DND-41 (cell line): Measurements from ENCODE around the gene ZNF23.

Source experiments
- ATAC-seq: fragments of 200-7000 bp; cut with Tn5 transposase; 3 replicates; pipeline ENCODE4 v1.9.1; 2021; ENCODE audit warnings: low read depth; ENCODE audit not compliant: insufficient read depth
- DNase-seq: peaks from one replicate; pipeline ENCODE4 v3.0.0-alpha.2; 2020
- H2AFZ ChIP-seq: 2 replicates; pipeline ENCODE4 v1.6.0; 2012; ENCODE audit warnings: low read depth, low read length
- H3K27ac ChIP-seq: 2 replicates; pipeline ENCODE4 v1.5.1; 2012; ENCODE audit warnings: low read length, inconsistent platforms
- H3K27me3 ChIP-seq: fragments of 200-600 bp; sonication (generic); 2 replicates; pipeline ENCODE4 v1.6.0; 2012; ENCODE audit warnings: low read length, mild to moderate bottlenecking, inconsistent platforms; ENCODE audit not compliant: insufficient read depth, poor library complexity
- H3K36me3 ChIP-seq: 2 replicates; pipeline ENCODE4 v1.5.1; 2012; ENCODE audit warnings: low read length, inconsistent platforms; ENCODE audit not compliant: insufficient read depth
- H3K4me1 ChIP-seq: 2 replicates; pipeline ENCODE4 v1.5.1; 2012; ENCODE audit warnings: mild to moderate bottlenecking, low read length; ENCODE audit not compliant: insufficient read depth
- H3K4me2 ChIP-seq: 2 replicates; pipeline ENCODE4 v1.6.0; 2012; ENCODE audit warnings: mild to moderate bottlenecking, moderate library complexity, low read length, inconsistent platforms; ENCODE audit not compliant: insufficient read depth
- H3K4me3 ChIP-seq, 2 experiments: fragments of 200-600 bp in 1 of 2; shearing (Covaris generic) in 1 of 2; 2 replicates each; pipeline ENCODE4 v1.5.1; 2012 to 2016; ENCODE audit warnings: inconsistent platforms in 2 of 2, low read length in 2 of 2, mild to moderate bottlenecking in 2 of 2, low read depth in 1 of 2, moderate library complexity in 1 of 2
- H3K79me2 ChIP-seq: 2 replicates; pipeline ENCODE4 v1.6.0; 2012; ENCODE audit warnings: low read length, inconsistent platforms; ENCODE audit not compliant: insufficient read depth
- H3K9ac ChIP-seq: 2 replicates; pipeline ENCODE4 v1.6.0; 2012; ENCODE audit warnings: low read depth, mild to moderate bottlenecking, inconsistent platforms, low read length, moderate library complexity
- H3K9me3 ChIP-seq: 2 replicates; pipeline ENCODE4 v1.5.1; 2012; ENCODE audit warnings: low read length, moderate library complexity, mild to moderate bottlenecking, inconsistent platforms; ENCODE audit not compliant: insufficient read depth, severe bottlenecking
- H4K20me1 ChIP-seq: 2 replicates; pipeline ENCODE4 v1.6.0; 2012; ENCODE audit warnings: low read length; ENCODE audit not compliant: insufficient read depth
- CTCF ChIP-seq: IDR thresholded peaks from 2 replicates; pipeline ENCODE4 v1.5.1; 2012; ENCODE audit warnings: borderline replicate concordance, low read length, moderate library complexity, mild to moderate bottlenecking; ENCODE audit not compliant: poor library complexity, severe bottlenecking; ENCODE audit errors: extremely low read depth
- EZH2 ChIP-seq: IDR thresholded peaks from 3 replicates; pipeline ENCODE4 v1.6.1; 2012; ENCODE audit warnings: borderline replicate concordance, low read depth, mild to moderate bottlenecking, moderate library complexity, low read length, inconsistent platforms; ENCODE audit not compliant: severe bottlenecking

The ZNF23 gene

GRCh38 chr16:71440669-71441347 is 21.2 kb downstream of the ZNF23 start:
- Histone ChIP-seq H3K4me1 (no peaks in the 10 kb centered on the region), H4K20me1 (no peaks in the 10 kb centered on the region), H3K27ac (no peak overlapping the region), H3K4me3 (no peak overlapping the region), H3K9ac (no peak overlapping the region), H2AFZ (no peak overlapping the region), H3K36me3 (no peaks in the 10 kb centered on the region), H3K4me2 (no peak overlapping the region), H3K27me3 (no peaks in the 10 kb centered on the region), H3K9me3 (no peaks in the 10 kb centered on the region), H3K79me2 (no peaks in the 10 kb centered on the region)
- DNase-seq (no peak), ATAC-seq (no peak)
- TF ChIP-seq CTCF, result no peak
- no peak for TF ChIP-seq EZH2

- no peaks in the 10 kb centered on the region for H3K9me3 ChIP-seq
- no peak overlapping the region for H3K4me2 ChIP-seq
- TF ChIP-seq CTCF (no peak), EZH2 (no peak)
- H3K4me1 ChIP-seq, result no peaks in the 10 kb centered on the region
- ATAC-seq (no peak), DNase-seq (no peak)
- no peak overlapping the region for H3K27ac ChIP-seq
- H3K9ac ChIP-seq, result no peak overlapping the region
- H2AFZ ChIP-seq, result no peak overlapping the region
- no peaks in the 10 kb centered on the region for H4K20me1 ChIP-seq
- H3K4me3 ChIP-seq, result no peak overlapping the region
- no peaks in the 10 kb centered on the region for H3K27me3 ChIP-seq
- H3K79me2 ChIP-seq, result no peaks in the 10 kb centered on the region
- no peaks in the 10 kb centered on the region for H3K36me3 ChIP-seq
Observed at GRCh38 chr16:71439523-71439922, 22.5 kb downstream of the ZNF23 start.

GRCh38 chr16:71436473-71436872 is 25.6 kb downstream of the ZNF23 start:
- H3K4me3 ChIP-seq, result no peak overlapping the region
- no peaks in the 10 kb centered on the region for H3K27me3 ChIP-seq
- no peaks in the 10 kb centered on the region for H3K36me3 ChIP-seq
- H3K9me3 ChIP-seq, result no peaks in the 10 kb centered on the region
- TF ChIP-seq CTCF (no peak), EZH2 (no peak)
- no peak overlapping the region for H3K9ac ChIP-seq
- H3K4me2 ChIP-seq, result no peak overlapping the region
- no peak overlapping the region for H3K27ac ChIP-seq
- no peaks in the 10 kb centered on the region for H4K20me1 ChIP-seq
- no peak for DNase-seq
- H2AFZ ChIP-seq, result no peak overlapping the region
- H3K4me1 ChIP-seq, result no peaks in the 10 kb centered on the region
- H3K79me2 ChIP-seq, result no peaks in the 10 kb centered on the region
- ATAC-seq, result no peak
